ENCODE measurements around the gene JAML.

GRCh38 chr11:118168316-118168715 lies 56.5 kb downstream of the JAML start:
- TF ChIP-seq CTCF (optimal IDR thresholded peaks at IDR 0.05 in 1 of 3, IDR thresholded peaks at IDR 0.05 in 1 of 3, conservative IDR thresholded peaks at IDR 0.05 in 1 of 3; ENCODE audit: extremely low read depth in 1 of 3, insufficient read depth in 2 of 3, low read length in 3 of 3) (no peak), EZH2 (IDR thresholded peaks at IDR 0.05; ENCODE audit: low read length) (no peak)
